ENCODE measurements around the gene TMPRSS6. TPM values are rescaled to one million over a fixed set of nuclear protein-coding genes. Genes with fewer than 3 reads are reported as not detected.

TMPRSS6 gene
- total RNA-seq, 1 experiment from 2014 or later = 0.79 TPM

- no peak overlapping the region for H3K27ac ChIP-seq
- no peaks in the 10 kb centered on the region for H3K9me2 ChIP-seq (ENCODE audit: insufficient read depth)
- no peak for TF ChIP-seq CTCF (conservative IDR thresholded peaks at IDR 0.05)
- no peaks in the 10 kb centered on the region for H3K79me2 ChIP-seq (ENCODE audit: low read depth)
- H2AFZ ChIP-seq = no peak overlapping the region
- H3F3A ChIP-seq (ENCODE audit: insufficient read depth, low read depth) = no peaks in the 10 kb centered on the region
- peaks cover 19% of the 10 kb centered on the region for H3K4me1 ChIP-seq (replicated peaks; ENCODE audit: insufficient read depth)
- BruUV-seq (replicated peaks) = no TSS peak
- intact Hi-C loops (cut with micrococcal nuclease; ENCODE audit: unreplicated experiment) = no loop called here
- no peaks in the 10 kb centered on the region for H3K27me3 ChIP-seq (ENCODE audit: insufficient read depth, low read depth)
- no peaks in the 10 kb centered on the region for H4K20me1 ChIP-seq (ENCODE audit: insufficient read depth)
- no peak overlapping the region for H3K4me3 ChIP-seq
- POLR2A ChIA-PET (ENCODE audit: unreplicated experiment) = no interaction called here
- no peak overlapping the region for H3K4me2 ChIP-seq
- H3K36me3 ChIP-seq (ENCODE audit: low read depth) = no peaks in the 10 kb centered on the region
- no peaks in the 10 kb centered on the region for H3K9me3 ChIP-seq (ENCODE audit: insufficient read depth, low read depth)
- CTCF ChIA-PET = no interaction called here
- no peak for DNase-seq
Measured at GRCh38 chr22:37058917-37059701, 50.4 kb downstream of the TMPRSS6 start.

- no peaks in the 10 kb centered on the region for H3K36me3 ChIP-seq (ENCODE audit: low read depth)
- no peaks in the 10 kb centered on the region for H4K20me1 ChIP-seq (ENCODE audit: insufficient read depth)
- CTCF ChIA-PET = no interaction called here
- no peak for DNase-seq
- H3K9me2 ChIP-seq (ENCODE audit: insufficient read depth) = no peaks in the 10 kb centered on the region
- no peak overlapping the region for H3K27ac ChIP-seq
- H3K27me3 ChIP-seq (ENCODE audit: insufficient read depth, low read depth) = no peaks in the 10 kb centered on the region
- BruUV-seq (replicated peaks) = no TSS peak
- no peak overlapping the region for H2AFZ ChIP-seq
- TF ChIP-seq EZH2 (IDR thresholded peaks at IDR 0.05; ENCODE audit: low read depth) (no peak), CTCF (conservative IDR thresholded peaks at IDR 0.05) (no peak)
- no peaks in the 10 kb centered on the region for H3F3A ChIP-seq (ENCODE audit: insufficient read depth, low read depth)
- intact Hi-C loops (cut with micrococcal nuclease; ENCODE audit: unreplicated experiment) = no loop called here
- no peak overlapping the region for H3K4me3 ChIP-seq
- no peak overlapping the region for H3K4me2 ChIP-seq
- no peaks in the 10 kb centered on the region for H3K79me2 ChIP-seq (ENCODE audit: low read depth)
- no peaks in the 10 kb centered on the region for H3K9me3 ChIP-seq (ENCODE audit: insufficient read depth, low read depth)
- POLR2A ChIA-PET (ENCODE audit: unreplicated experiment) = no interaction called here
- H3K4me1 ChIP-seq (replicated peaks; ENCODE audit: insufficient read depth) = peaks cover 8% of the 10 kb centered on the region
Measured at GRCh38 chr22:37057796-37058510, 51.6 kb downstream of the TMPRSS6 start.

- no peak overlapping the region for H3K4me2 ChIP-seq
- no peaks in the 10 kb centered on the region for H3K9me3 ChIP-seq (ENCODE audit: insufficient read depth, low read depth)
- ChIA-PET POLR2A (ENCODE audit: unreplicated experiment) (no interaction called here), CTCF (no interaction called here)
- H3K9me2 ChIP-seq (ENCODE audit: insufficient read depth) = no peaks in the 10 kb centered on the region
- H3K79me2 ChIP-seq (ENCODE audit: low read depth) = no peaks in the 10 kb centered on the region
- H3K27ac ChIP-seq = no peak overlapping the region
- no peak overlapping the region for H3K4me3 ChIP-seq
- H2AFZ ChIP-seq = no peak overlapping the region
- no peak for DNase-seq
- BruUV-seq (replicated peaks) = no TSS peak
- no peaks in the 10 kb centered on the region for H4K20me1 ChIP-seq (ENCODE audit: insufficient read depth)
- H3K36me3 ChIP-seq (ENCODE audit: low read depth) = no peaks in the 10 kb centered on the region
- H3F3A ChIP-seq (ENCODE audit: insufficient read depth, low read depth) = no peaks in the 10 kb centered on the region
- no peaks in the 10 kb centered on the region for H3K27me3 ChIP-seq (ENCODE audit: insufficient read depth, low read depth)
- peaks cover 6% of the 10 kb centered on the region for H3K4me1 ChIP-seq (replicated peaks; ENCODE audit: insufficient read depth)
- intact Hi-C loops (cut with micrococcal nuclease; ENCODE audit: unreplicated experiment) = no loop called here
- TF ChIP-seq EZH2 (IDR thresholded peaks at IDR 0.05; ENCODE audit: low read depth) (no peak), CTCF (conservative IDR thresholded peaks at IDR 0.05) (no peak)
Measured at GRCh38 chr22:37057226-37057625, 52.3 kb downstream of the TMPRSS6 start.
